GM23338 (cell line): ENCODE data around the gene FCRLA. TPM values are rescaled to one million over a fixed set of nuclear protein-coding genes. Genes with fewer than 3 reads are reported as not detected.

Source experiments
- ATAC-seq: fragments of 200-7000 bp; cut with Tn5 transposase; 3 replicates; pipeline ENCODE4 v1.9.1; 2020
- DNase-seq: peaks from one replicate; pipeline ENCODE4 v3.0.0-alpha.2; 2015; ENCODE audit warnings: low spot score
- H2AFZ ChIP-seq: fragments of 200-600 bp; sonication (generic); 2 replicates; pipeline ENCODE4 v1.8.0; 2016; ENCODE audit warnings: antibody characterized with exemption, mild to moderate bottlenecking, moderate library complexity
- H3F3A ChIP-seq: fragments of 200-600 bp; sonication (generic); replicated peaks from 2 replicates; pipeline ENCODE4 v1.8.0; 2017; ENCODE audit warnings: antibody characterized with exemption, mixed run types, low read depth
- H3K27ac ChIP-seq: fragments of 200-600 bp; sonication (generic); 2 replicates; pipeline ENCODE4 v1.6.1; 2016; ENCODE audit warnings: low read depth
- H3K27me3 ChIP-seq: fragments of 200-600 bp; sonication (generic); 2 replicates; pipeline ENCODE4 v1.8.0; 2016; ENCODE audit warnings: mild to moderate bottlenecking, mixed run types, moderate library complexity; ENCODE audit not compliant: insufficient read depth
- H3K36me3 ChIP-seq: fragments of 200-600 bp; sonication (generic); 2 replicates; pipeline ENCODE4 v1.8.0; 2016; ENCODE audit warnings: mild to moderate bottlenecking; ENCODE audit not compliant: insufficient read depth
- H3K4me1 ChIP-seq: fragments of 200-600 bp; sonication (generic); 2 replicates; pipeline ENCODE4 v1.8.0; 2016; ENCODE audit warnings: mild to moderate bottlenecking, moderate library complexity; ENCODE audit not compliant: insufficient read depth
- H3K4me2 ChIP-seq: fragments of 200-600 bp; sonication (generic); 2 replicates; pipeline ENCODE4 v1.7.1; 2017; ENCODE audit warnings: mixed run types
- H3K4me3 ChIP-seq: fragments of 200-600 bp; sonication (generic); 2 replicates; pipeline ENCODE4 v1.6.1; 2016; ENCODE audit warnings: mixed run types
- H3K79me2 ChIP-seq: fragments of 200-600 bp; sonication (generic); replicated peaks from 2 replicates; pipeline ENCODE4 v1.8.0; 2017; ENCODE audit warnings: mild to moderate bottlenecking; ENCODE audit not compliant: insufficient read depth
- H3K9me2 ChIP-seq: fragments of 200-600 bp; sonication (generic); 2 replicates; pipeline ENCODE4 v1.8.0; 2017; ENCODE audit not compliant: insufficient read depth
- H4K20me1 ChIP-seq: fragments of 200-600 bp; sonication (generic); replicated peaks from 2 replicates; pipeline ENCODE4 v1.8.0; 2017; ENCODE audit warnings: mild to moderate bottlenecking; ENCODE audit not compliant: insufficient read depth
- H3K27ac Mint-ChIP-seq: 2 replicates; pipeline ENCODE4 v1.8.0; 2020; ENCODE audit warnings: inconsistent platforms, mild to moderate bottlenecking, moderate library complexity, mixed read lengths
- H3K27me3 Mint-ChIP-seq: 3 replicates; pipeline ENCODE4 v1.8.0; 2022; ENCODE audit warnings: low read depth, mild to moderate bottlenecking, moderate library complexity, mixed read lengths, inconsistent platforms; ENCODE audit not compliant: insufficient read depth, poor library complexity
- H3K36me3 Mint-ChIP-seq: 3 replicates; pipeline ENCODE4 v1.8.0; 2021; ENCODE audit warnings: low read depth, mild to moderate bottlenecking, inconsistent platforms, moderate library complexity, mixed read lengths
- H3K4me1 Mint-ChIP-seq: 3 replicates; pipeline ENCODE4 v1.8.0; 2020; ENCODE audit warnings: mild to moderate bottlenecking, inconsistent platforms, mixed read lengths
- H3K4me3 Mint-ChIP-seq: 3 replicates; pipeline ENCODE4 v1.8.0; 2021; ENCODE audit warnings: moderate library complexity, mild to moderate bottlenecking, inconsistent platforms, mixed read lengths
- H3K9me3 Mint-ChIP-seq: 3 replicates; pipeline ENCODE4 v1.8.0; 2020; ENCODE audit warnings: moderate library complexity, mild to moderate bottlenecking, inconsistent platforms, mixed read lengths
- CREB1 ChIP-seq: fragments of 250-450 bp; sonication (Bioruptor Pico); IDR thresholded peaks from 2 replicates; pipeline ENCODE4 v1.5.0; 2020; ENCODE audit warnings: low read depth, mild to moderate bottlenecking, moderate library complexity
- EZH2 ChIP-seq: fragments of 200-600 bp; sonication (generic); IDR thresholded peaks from one replicate; pipeline ENCODE4 v1.8.0; 2017; ENCODE audit warnings: antibody characterized with exemption, mild to moderate bottlenecking, low read depth; ENCODE audit not compliant: unreplicated experiment
- EZH2phosphoT487 ChIP-seq: fragments of 200-600 bp; sonication (generic); IDR thresholded peaks from one replicate; pipeline ENCODE4 v1.8.1; 2018; ENCODE audit warnings: antibody characterized with exemption; ENCODE audit not compliant: unreplicated experiment
- JUNB ChIP-seq: IDR thresholded peaks from one replicate; pipeline ENCODE4 v1.6.1; 2016; ENCODE audit warnings: antibody characterized with exemption; ENCODE audit not compliant: unreplicated experiment
- NANOG ChIP-seq: IDR thresholded peaks from 2 replicates; pipeline ENCODE4 v1.6.1; 2016; ENCODE audit warnings: antibody characterized with exemption, borderline replicate concordance
- POLR2AphosphoS5 ChIP-seq: IDR thresholded peaks from 2 replicates; pipeline ENCODE4 v1.6.1; 2016; ENCODE audit warnings: antibody characterized with exemption, low read depth
- STAT1 ChIP-seq: IDR thresholded peaks from one replicate; pipeline ENCODE4 v1.6.1; 2016; ENCODE audit warnings: antibody characterized with exemption; ENCODE audit not compliant: unreplicated experiment
- ZNF114 ChIP-seq: fragments of 250-450 bp; sonication (Bioruptor Pico); IDR thresholded peaks from 2 replicates; pipeline ENCODE4 v1.5.0; 2020; ENCODE audit warnings: mild to moderate bottlenecking, moderate library complexity
- ZNF331 ChIP-seq: fragments of 250-450 bp; sonication (Bioruptor Pico); IDR thresholded peaks from 2 replicates; pipeline ENCODE4 v1.5.0; 2020; ENCODE audit warnings: low read depth, mild to moderate bottlenecking, moderate library complexity
- polyA plus RNA-seq: library from polyadenylated mRNA; unstranded; fragments of >200 nt; fragmentation: Nextera tagmentation; extraction: Ambion mirVana; gene quantifications from 2 replicates; pipeline ENCODE4 v1.2.1, GENCODE V29; 2016
- total RNA-seq: library from RNA; depleted of rRNA; stranded (reverse); fragments of >200 nt; shearing (Covaris generic); gene quantifications from 2 replicates; pipeline ENCODE4 v1.2.3, GENCODE V29; 2014
- TF ChIP-seq, protein P1 (sequence below), 2 experiments: fragments of 200-600 bp in 1 of 2; sonication (generic) in 1 of 2; conservative IDR thresholded peaks; 2 replicates each; pipeline versions ENCODE4 v1.5.1 to v1.6.1; 2016 to 2017; ENCODE audit warnings: antibody characterized with exemption in 2 of 2, low read depth in 2 of 2, mild to moderate bottlenecking in 2 of 2, moderate library complexity in 1 of 2
- TF ChIP-seq, protein P2 (sequence below): fragments of 250-450 bp; sonication (Bioruptor Pico); IDR thresholded peaks from 2 replicates; pipeline ENCODE4 v1.5.0; 2020; ENCODE audit warnings: mild to moderate bottlenecking, moderate library complexity
- TF ChIP-seq, protein P3 (sequence below): IDR thresholded peaks from 2 replicates; pipeline ENCODE4 v1.6.1; 2016; ENCODE audit warnings: antibody characterized with exemption
- TF ChIP-seq, protein P4 (sequence below): IDR thresholded peaks from one replicate; pipeline ENCODE4 v1.6.1; 2018; ENCODE audit warnings: antibody characterized with exemption; ENCODE audit not compliant: unreplicated experiment

FCRLA gene
- total and polyA plus RNA-seq, 2 experiments from 2014 or later: 0.24 TPM; not detected in 1

DNA sequence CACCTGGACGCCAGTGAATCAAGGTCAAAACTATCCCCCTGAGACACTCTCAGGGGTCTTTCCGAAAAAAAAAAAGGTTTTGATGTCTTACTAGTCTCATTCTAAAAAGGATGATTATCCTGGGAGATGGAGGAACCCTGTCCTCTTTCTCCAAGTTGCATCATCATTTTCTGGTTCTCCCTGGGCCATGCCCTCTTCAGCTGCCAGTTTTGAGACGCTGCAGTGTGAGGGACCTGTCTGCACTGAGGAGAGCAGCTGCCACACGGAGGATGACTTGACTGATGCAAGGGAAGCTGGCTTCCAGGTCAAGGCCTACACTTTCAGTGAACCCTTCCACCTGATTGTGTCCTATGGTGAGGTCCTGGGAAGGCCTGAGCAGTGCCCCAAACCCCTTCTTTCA is 3.5 kb downstream of the FCRLA start:
- Mint-ChIP-seq H3K27me3 (peaks cover 3% of the 10 kb centered on the region), H3K27ac (no peak overlapping the region), H3K4me3 (no peak overlapping the region), H3K4me1 (peaks cover 10% of the 10 kb centered on the region), H3K9me3 (no peaks in the 10 kb centered on the region), H3K36me3 (no peaks in the 10 kb centered on the region)
- no peaks in the 10 kb centered on the region for H3K4me1 ChIP-seq
- no peaks in the 10 kb centered on the region for H3K79me2 ChIP-seq
- H3K9me2 ChIP-seq: peaks cover 4% of the 10 kb centered on the region; the same call in 1 of the 2 replicates
- no peaks in the 10 kb centered on the region for H3K27me3 ChIP-seq
- ATAC-seq (no peak), DNase-seq (no peak)
- H3K36me3 ChIP-seq: no peaks in the 10 kb centered on the region
- no peaks in the 10 kb centered on the region for H4K20me1 ChIP-seq
- H3K4me2 ChIP-seq: no peak overlapping the region
- TF ChIP-seq NANOG (no peak), POLR2AphosphoS5 (no peak), STAT1 (no peak), CREB1 (CRISPR knock-in tag) (no peak), EZH2phosphoT487 (no peak), ZNF114 (CRISPR knock-in tag) (no peak), ZNF331 (CRISPR knock-in tag) (no peak), JUNB (no peak), EZH2 (no peak)
- TF ChIP-seq, protein P1, sequence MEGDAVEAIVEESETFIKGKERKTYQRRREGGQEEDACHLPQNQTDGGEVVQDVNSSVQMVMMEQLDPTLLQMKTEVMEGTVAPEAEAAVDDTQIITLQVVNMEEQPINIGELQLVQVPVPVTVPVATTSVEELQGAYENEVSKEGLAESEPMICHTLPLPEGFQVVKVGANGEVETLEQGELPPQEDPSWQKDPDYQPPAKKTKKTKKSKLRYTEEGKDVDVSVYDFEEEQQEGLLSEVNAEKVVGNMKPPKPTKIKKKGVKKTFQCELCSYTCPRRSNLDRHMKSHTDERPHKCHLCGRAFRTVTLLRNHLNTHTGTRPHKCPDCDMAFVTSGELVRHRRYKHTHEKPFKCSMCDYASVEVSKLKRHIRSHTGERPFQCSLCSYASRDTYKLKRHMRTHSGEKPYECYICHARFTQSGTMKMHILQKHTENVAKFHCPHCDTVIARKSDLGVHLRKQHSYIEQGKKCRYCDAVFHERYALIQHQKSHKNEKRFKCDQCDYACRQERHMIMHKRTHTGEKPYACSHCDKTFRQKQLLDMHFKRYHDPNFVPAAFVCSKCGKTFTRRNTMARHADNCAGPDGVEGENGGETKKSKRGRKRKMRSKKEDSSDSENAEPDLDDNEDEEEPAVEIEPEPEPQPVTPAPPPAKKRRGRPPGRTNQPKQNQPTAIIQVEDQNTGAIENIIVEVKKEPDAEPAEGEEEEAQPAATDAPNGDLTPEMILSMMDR (conservative IDR thresholded peaks at IDR 0.05; ENCODE audit: low read depth in 2 of 2): no peak
- TF ChIP-seq, protein P2, sequence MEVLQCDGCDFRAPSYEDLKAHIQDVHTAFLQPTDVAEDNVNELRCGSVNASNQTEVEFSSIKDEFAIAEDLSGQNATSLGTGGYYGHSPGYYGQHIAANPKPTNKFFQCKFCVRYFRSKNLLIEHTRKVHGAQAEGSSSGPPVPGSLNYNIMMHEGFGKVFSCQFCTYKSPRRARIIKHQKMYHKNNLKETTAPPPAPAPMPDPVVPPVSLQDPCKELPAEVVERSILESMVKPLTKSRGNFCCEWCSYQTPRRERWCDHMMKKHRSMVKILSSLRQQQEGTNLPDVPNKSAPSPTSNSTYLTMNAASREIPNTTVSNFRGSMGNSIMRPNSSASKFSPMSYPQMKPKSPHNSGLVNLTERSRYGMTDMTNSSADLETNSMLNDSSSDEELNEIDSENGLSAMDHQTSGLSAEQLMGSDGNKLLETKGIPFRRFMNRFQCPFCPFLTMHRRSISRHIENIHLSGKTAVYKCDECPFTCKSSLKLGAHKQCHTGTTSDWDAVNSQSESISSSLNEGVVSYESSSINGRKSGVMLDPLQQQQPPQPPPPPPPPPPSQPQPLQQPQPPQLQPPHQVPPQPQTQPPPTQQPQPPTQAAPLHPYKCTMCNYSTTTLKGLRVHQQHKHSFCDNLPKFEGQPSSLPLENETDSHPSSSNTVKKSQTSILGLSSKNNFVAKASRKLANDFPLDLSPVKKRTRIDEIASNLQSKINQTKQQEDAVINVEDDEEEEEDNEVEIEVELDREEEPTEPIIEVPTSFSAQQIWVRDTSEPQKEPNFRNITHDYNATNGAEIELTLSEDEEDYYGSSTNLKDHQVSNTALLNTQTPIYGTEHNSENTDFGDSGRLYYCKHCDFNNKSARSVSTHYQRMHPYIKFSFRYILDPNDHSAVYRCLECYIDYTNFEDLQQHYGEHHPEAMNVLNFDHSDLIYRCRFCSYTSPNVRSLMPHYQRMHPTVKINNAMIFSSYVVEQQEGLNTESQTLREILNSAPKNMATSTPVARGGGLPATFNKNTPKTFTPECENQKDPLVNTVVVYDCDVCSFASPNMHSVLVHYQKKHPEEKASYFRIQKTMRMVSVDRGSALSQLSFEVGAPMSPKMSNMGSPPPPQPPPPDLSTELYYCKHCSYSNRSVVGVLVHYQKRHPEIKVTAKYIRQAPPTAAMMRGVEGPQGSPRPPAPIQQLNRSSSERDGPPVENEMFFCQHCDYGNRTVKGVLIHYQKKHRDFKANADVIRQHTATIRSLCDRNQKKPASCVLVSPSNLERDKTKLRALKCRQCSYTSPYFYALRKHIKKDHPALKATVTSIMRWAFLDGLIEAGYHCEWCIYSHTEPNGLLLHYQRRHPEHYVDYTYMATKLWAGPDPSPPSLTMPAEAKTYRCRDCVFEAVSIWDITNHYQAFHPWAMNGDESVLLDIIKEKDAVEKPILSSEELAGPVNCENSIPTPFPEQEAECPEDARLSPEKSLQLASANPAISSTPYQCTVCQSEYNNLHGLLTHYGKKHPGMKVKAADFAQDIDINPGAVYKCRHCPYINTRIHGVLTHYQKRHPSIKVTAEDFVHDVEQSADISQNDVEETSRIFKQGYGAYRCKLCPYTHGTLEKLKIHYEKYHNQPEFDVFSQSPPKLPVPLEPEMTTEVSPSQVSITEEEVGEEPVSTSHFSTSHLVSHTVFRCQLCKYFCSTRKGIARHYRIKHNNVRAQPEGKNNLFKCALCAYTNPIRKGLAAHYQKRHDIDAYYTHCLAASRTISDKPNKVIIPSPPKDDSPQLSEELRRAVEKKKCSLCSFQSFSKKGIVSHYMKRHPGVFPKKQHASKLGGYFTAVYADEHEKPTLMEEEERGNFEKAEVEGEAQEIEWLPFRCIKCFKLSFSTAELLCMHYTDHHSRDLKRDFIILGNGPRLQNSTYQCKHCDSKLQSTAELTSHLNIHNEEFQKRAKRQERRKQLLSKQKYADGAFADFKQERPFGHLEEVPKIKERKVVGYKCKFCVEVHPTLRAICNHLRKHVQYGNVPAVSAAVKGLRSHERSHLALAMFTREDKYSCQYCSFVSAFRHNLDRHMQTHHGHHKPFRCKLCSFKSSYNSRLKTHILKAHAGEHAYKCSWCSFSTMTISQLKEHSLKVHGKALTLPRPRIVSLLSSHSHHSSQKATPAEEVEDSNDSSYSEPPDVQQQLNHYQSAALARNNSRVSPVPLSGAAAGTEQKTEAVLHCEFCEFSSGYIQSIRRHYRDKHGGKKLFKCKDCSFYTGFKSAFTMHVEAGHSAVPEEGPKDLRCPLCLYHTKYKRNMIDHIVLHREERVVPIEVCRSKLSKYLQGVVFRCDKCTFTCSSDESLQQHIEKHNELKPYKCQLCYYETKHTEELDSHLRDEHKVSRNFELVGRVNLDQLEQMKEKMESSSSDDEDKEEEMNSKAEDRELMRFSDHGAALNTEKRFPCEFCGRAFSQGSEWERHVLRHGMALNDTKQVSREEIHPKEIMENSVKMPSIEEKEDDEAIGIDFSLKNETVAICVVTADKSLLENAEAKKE (CRISPR knock-in tag): no peak
- TF ChIP-seq, protein P3, sequence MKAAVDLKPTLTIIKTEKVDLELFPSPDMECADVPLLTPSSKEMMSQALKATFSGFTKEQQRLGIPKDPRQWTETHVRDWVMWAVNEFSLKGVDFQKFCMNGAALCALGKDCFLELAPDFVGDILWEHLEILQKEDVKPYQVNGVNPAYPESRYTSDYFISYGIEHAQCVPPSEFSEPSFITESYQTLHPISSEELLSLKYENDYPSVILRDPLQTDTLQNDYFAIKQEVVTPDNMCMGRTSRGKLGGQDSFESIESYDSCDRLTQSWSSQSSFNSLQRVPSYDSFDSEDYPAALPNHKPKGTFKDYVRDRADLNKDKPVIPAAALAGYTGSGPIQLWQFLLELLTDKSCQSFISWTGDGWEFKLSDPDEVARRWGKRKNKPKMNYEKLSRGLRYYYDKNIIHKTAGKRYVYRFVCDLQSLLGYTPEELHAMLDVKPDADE: no peak
- TF ChIP-seq, protein P4, sequence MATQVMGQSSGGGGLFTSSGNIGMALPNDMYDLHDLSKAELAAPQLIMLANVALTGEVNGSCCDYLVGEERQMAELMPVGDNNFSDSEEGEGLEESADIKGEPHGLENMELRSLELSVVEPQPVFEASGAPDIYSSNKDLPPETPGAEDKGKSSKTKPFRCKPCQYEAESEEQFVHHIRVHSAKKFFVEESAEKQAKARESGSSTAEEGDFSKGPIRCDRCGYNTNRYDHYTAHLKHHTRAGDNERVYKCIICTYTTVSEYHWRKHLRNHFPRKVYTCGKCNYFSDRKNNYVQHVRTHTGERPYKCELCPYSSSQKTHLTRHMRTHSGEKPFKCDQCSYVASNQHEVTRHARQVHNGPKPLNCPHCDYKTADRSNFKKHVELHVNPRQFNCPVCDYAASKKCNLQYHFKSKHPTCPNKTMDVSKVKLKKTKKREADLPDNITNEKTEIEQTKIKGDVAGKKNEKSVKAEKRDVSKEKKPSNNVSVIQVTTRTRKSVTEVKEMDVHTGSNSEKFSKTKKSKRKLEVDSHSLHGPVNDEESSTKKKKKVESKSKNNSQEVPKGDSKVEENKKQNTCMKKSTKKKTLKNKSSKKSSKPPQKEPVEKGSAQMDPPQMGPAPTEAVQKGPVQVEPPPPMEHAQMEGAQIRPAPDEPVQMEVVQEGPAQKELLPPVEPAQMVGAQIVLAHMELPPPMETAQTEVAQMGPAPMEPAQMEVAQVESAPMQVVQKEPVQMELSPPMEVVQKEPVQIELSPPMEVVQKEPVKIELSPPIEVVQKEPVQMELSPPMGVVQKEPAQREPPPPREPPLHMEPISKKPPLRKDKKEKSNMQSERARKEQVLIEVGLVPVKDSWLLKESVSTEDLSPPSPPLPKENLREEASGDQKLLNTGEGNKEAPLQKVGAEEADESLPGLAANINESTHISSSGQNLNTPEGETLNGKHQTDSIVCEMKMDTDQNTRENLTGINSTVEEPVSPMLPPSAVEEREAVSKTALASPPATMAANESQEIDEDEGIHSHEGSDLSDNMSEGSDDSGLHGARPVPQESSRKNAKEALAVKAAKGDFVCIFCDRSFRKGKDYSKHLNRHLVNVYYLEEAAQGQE: no peak
- no peaks in the 10 kb centered on the region for H3F3A ChIP-seq
- H2AFZ ChIP-seq: no peak overlapping the region
- H3K27ac ChIP-seq: no peak overlapping the region
- no peak overlapping the region for H3K4me3 ChIP-seq
